NCI-H1930 (cell line): ENCODE data around the gene SRSF2.
"Not testable (repeated sequence)": the region's sequence is repeated elsewhere in the genome, so short reads cannot be mapped to it uniquely, and the experiment has no call there.

Source experiments
- DNase-seq, 2 experiments: peaks; one replicate each; lab custom pipeline; 2025; lab: John Stamatoyannopoulos, UW

The SRSF2 gene, protein sequence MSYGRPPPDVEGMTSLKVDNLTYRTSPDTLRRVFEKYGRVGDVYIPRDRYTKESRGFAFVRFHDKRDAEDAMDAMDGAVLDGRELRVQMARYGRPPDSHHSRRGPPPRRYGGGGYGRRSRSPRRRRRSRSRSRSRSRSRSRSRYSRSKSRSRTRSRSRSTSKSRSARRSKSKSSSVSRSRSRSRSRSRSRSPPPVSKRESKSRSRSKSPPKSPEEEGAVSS

DNA sequence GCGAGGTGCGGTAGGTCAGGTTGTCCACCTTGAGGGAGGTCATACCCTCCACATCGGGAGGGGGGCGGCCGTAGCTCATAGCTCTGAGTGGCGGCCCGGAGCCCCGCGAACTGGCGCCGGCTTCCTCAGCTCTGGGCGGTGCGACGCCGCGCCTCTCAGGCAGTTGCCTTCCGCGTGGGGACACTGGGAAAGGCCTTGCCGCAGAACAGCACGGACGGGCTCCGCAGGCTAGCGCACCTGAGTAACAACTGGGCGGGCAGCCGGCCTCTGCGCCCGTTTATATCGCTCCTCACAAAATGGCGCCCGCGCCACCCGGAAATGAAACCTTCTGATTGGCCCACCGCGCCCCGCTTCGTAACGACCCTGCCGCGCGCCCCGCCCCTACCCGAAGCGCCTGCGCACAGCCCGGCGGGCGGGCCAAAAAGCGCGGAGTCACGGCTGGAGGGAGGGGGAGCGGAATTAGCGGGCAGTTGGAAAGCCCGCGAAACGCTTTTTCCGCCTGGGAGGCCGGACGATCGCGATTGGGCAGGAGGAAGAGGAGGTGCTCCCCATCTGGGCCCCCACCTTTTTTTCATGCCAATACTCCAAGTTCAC is at the start of gene SRSF2:
TSS of gene SRSF2 (minus strand) at position 250 of the 594 bp plus-strand sequence. CDS start at position 79, 171 bp downstream.
- peak; percentile 98 to 99 for DNase-seq

DNA sequence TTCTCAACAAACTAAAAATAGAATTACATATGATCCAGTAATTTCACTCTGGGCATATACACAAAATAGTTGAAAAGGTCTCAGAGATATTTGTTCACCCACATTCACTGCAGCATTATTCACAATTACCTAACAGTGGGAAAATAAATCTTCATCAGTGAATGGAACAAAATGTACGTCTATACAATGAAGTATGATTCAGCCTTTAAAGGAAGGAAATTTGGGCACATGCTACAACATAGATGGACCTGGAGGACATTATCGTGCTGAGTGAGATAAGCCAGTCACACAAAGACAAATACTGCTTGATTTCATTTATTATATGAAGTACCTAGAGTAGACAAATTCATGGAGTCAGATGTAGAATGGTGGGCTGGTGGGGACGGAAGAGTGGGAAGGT is 47.8 kb upstream of the SRSF2 start:
- no peak for DNase-seq

DNA sequence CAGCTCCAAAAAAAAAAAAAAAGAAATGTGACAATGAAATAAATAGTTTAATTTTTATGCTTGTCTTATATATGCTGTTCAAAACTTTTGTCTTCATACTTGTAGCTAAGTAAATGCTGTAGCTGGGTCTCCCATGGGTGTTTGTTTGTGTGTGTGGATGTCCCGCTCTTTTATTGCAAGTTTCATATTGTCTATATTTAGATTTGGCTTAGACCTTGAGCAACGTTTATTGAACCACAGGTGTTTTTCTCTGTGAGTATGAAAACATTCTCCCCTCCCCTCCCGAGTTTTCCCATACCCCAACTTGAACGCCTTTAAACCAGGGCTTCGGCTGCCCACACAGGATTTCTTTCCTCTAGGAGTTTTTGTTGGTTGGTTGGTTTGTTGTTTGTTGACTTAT is 46.0 kb upstream of the SRSF2 start:
- DNase-seq = no peak

DNA sequence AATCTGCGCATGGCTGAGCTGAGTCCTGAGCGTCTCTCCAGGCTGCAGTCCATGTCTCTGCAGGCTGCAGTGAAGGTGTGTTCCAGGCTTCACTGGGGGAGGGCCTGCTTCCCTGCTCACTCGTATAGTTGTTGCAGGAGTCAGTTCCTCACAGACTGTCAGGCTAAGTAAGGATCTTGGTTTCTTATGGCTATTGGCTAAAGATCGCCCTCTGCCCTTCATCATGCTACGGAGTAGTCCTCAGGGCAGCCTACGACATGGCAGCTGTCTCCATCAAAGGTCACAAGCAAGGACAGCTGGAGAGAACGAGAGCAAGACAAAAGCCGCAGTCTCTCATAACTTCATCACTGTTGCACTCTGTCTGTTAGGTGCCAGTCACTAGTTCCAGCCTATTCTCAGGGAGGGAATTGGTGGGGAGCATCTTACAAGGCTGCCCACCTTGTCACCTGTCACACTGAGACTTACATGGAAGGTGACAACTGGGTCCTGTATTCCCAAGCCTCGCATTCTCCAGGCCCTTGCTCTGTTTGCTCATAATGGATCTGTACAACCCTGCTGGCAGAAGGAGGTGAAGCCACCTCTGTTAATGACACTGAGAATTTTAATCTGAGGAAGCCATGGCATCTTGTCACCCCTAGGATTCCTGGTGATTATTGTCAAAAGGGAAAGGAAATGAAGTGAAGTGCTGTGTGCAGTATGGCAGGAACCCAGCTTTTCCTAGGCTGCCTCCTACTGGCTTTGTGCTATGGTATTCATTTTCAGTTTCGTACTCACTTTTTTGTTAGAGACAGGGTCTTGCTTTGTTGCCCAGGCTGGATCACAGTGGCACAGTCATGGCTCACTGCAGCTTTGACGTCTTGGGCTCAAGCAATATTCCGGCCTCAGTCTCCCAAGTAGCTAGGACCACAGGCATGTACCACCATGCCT is 44.2 kb upstream of the SRSF2 start:
- no peak for DNase-seq

DNA sequence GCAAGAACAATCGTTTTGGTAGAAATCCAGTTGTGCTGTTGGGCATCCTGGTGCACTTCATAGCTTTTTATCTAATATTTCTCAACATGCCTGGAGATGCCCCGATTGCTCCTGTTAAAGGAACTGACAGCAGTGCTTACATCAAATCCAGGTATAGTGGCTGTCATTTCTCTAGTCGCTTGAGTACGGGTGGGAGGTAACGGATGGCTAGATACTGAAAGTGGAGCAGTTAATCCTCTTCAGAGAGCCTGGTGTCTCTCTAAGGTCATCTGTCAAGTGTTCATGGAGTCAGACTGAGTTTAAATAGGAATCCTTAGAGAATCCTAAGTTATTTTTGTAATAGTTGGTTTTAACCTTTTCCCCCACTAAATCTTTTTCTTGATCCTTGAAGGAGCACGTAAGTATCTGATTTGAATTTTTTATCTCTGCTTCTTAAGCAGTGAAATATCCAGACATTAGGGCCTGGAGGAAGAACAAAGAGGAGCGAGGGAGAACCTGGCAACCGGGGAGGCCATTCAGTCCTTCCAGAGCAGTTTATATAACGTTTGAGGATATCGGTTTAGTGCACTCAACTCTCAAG is 38.0 kb upstream of the SRSF2 start:
- no peak for DNase-seq

DNA sequence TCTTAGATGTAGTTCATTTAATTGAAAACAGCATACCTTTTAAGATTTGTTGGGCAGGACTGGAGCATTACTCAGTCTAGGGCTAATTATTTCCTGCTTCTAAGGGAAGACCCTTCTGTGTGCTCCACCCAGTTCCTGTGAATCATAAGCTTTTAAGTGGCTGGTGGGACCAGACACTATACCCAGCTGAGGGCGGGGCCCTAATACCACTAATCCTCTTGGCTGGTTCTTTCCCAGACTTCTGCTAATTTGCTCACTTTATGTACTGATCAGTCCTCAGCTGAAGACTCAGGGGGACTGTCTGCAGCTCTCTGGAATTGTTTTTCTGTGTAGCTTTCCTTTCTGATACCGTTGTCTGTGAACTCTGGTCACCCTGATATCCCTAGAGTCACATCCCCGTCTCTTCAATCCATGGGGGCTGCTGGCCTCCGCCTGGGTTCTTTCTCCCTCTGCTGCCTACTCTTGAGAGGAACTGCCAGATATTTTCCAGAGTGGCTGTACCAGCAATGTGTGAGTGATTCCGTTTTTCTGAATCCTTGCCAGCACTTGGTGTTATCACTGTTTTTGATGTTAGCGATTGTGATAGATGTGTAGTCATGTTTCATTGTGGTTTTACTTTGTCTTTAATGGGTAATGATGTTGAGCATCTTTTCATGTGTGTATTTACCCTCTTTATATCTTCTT is 35.9 kb upstream of the SRSF2 start:
- no peak for DNase-seq

DNA sequence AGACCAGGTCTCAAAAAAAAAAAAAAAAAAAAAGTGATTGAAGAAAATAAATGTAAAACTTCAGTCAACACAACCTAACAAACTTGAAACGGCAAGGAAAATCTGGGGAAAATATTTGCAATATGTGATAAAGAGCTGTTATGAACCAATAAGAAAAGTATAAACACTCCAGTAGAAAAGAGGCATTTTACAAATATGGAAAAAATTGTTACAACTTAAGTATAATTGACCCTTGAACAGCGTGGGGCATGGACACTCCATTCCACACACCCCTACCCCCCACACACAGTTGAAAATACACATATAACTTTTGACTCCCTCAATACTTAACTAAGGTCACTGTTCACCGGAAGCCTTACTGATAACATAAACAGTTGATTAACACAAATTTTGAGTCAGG is 21.4 kb upstream of the SRSF2 start:
- DNase-seq = no peak

DNA sequence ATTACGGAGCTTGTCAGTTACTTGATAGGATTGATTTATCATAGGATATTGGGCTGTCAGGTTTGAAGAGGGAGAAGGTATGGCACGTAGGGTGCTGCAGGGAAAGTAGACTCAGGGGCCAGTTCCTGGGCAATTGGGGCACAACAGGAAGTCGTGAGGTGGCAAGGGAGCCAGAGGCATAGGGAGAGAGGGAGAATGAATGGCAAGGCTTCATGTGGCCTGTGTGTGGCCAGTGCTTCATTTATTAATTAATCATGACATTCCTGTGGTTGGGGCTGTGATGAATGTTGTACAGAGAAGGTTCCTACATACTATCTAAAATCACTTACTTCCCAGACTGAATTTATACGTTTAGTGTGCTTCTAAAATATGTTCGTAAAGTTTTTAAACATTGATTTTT is 20.1 kb upstream of the SRSF2 start:
- no peak for DNase-seq

DNA sequence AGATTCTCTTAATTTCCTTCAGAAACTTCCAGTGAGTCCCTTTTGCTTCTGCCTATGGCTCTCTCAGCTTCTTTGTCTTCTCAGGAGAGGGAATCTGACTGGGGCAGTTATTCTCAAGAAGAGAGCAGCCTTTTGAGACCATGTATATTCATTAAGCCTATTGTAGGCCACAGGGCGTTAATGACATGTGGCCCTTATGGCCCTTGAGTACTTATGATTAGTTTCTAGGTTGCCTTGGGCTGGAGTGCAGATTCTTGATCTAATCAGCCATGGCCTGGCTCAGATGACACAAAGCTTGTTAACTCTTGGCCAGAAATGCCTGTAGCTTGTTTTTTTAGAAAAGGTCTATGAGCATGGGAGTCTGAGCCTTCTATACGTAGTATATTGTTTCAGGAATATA is 18.2 kb upstream of the SRSF2 start:
- DNase-seq = no peak

DNA sequence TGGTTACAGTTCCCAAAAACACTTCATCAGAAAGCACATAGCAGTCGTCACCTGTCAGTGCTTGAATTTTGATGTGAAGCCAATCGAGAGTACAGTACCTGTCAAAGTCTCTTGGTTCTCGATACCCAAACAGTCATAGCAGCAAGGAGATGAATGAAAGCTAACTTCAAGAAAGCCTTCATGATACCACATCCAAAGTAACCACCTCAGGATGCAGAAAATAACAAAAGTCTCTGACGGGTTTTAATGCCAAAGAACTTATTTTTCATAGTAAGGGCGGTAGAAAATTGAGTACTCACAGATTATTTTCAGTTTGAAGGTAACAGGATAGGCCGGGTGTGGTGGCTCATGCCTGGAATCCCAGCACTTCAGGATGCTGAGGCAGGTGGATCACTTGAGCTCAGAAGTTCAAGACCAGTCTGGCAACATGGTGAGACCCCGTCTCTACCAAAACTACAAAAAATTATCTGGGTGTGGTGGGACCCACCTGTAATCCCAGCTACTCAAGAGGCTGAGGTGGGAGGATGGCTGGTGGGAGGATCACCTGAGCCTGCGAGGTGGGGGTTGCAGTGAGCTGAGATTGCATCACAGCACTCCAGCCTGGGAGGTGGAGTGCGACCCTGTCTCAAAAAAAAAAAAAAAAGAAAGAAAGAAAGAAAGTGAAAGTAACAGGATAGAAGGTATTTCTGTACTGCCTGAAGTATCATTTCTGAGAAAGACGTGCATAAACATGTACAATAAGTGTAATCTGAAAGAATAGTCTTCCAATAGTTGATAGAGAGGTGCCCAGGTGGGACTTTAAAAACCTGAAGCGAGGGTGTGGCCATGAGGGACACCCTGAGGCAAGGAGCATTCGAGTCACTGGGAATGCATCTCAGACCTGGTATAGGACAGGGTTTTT is 16.2 kb upstream of the SRSF2 start:
- no peak for DNase-seq

DNA sequence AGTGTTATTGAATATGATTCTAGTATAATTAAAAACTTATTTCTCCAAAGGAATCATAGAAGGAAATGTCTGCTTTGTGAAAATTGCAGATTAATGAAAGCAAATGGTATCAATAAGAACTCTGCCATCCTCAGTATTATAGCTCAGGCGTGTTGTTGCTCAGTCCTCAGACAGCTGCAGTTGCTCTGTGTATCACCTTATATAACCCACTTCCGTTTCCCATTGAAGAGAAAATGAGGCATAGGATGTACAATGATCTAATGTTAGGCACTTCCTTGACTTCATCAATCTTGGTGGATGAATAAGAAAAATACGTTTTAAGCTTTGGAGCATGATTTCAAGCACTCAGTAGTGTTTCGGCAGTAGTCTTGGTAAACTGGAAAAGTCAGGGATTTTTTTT is 14.9 kb upstream of the SRSF2 start:
- DNase-seq = no peak

DNA sequence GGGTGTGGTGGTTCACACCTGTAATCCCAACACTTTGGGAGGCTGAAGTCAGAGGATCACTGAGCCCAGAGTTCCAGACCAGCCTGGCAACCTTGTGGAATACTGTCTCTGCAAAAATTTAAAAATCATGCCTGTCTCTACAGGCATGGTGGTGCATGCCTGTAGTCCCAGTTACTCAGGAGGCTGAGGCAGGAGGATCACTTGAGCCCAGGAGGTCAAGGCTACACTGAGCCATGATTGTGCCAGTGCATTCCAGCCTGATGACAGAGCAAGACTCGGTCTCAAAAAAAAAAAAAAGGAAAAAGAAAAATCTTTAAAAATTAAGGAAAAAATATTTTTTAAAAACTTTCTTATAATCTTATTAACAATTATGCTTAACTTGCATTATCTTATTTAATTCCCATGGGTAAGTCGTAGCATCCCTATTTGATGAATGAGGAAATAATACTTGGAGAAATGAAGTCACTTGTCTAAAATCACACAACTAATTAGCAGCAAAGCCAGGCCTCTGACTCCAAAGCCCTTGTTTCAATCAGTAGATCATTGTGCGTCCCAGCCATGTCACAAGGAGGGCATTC is 14.4 kb upstream of the SRSF2 start:
- no peak for DNase-seq

DNA sequence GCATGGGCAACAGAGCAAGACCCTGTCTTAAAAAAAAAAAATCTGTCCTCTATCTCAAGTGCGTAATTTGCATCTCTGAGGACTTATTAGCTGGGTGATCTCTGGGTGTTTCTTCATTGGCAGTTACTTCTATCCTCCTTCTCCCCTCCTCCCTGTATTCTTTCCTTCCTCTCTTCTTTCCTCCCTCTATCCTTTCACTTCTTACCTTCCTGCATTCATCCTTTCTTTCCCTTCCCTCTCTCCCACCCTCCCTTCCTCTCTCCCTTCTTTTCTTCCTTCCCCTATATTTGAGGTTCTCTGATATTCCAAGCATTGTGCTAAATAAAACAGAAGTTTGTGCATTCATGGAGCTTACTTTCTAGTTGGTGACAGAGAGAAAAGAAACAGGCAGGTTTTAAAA is 11.5 kb upstream of the SRSF2 start:
- no peak for DNase-seq

DNA sequence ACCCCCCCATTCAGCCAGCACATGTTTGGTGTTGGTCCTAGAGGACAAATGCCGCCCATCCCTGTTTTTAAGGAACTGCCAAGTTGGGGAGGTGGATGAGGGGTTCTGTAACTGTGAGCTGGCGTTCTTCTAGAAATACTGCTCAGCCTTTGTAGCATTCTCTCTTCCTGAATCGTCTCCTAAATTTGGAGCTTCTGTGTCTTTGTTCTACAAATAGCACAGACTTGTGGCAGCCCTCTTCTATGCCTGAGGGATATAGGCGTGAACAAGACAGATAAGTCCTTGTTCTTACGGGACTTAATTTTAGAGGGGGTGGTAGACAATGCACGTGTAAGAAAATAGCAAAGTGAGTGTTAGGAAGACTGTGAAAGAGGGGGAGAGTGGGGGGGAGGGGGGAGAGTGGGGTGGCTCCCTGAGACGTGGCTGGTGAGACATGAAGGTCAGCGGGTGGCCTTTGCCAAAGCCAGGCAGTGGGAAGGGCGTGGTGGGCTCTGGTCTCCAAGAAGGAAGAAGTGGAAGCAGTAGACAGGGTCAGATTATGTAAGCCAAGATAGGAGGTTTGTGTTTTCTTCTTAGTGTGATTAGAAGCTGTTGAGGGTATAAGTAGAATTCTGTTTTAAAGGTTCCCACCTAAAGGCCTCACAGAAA is 10.7 kb upstream of the SRSF2 start:
- no peak for DNase-seq

DNA sequence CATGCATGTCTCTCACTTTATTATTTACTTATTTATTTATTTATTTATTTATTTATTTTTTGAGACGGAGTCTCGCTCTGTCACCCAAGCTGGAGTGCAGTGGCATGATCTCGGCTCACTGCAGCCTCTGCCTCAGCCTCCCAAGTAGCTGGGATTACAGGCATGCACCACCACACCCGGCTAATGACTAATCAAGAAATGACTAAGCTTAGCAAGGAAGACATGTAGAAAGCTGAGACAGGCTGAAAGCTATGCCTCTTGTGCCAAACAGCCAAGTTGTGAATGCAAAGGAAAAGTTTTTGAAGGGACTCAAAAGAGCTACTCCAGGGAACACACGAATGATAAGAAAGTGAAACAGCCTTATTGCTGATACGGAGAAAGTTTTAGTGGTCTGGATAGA is 8.7 kb upstream of the SRSF2 start:
- not testable (repeated sequence) for DNase-seq

DNA sequence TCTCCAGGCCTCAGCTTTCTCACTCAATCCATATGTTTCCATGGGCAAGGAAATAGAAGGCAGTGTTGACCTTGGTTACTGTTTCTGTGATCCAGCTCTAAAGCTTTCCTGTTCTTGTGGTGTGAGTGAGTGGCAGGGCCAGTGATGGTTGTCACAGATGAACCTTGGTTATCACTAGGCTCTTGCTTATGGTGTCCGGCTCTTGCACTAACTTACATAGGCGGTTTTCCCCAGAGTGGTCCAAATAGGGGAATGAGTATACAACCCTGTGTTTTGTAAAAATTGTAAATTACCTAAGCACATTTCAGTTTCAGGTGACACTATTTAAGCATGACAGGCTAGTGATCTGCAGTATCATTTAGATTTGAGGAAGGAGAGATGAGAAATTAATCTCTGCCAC is 7.6 kb upstream of the SRSF2 start:
- no peak for DNase-seq

DNA sequence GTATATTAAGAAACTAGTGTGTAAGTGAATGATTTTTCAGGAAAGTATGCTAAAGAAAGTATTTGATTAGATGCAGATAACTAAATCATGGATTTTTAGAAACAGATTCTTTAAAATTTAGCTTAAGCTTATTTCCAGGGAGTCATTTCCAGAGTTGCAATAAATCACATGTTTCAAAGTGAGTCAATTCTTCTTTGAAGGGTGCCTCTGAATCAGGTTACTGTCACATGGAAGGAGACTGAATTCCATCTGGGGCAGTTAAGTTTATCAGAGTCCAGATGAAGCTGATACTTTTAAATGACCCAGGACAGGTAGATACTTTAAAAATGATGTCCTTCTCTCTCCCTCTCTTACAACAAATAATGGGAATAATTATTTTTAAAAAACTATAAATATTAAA is 5.8 kb upstream of the SRSF2 start:
- no peak for DNase-seq

DNA sequence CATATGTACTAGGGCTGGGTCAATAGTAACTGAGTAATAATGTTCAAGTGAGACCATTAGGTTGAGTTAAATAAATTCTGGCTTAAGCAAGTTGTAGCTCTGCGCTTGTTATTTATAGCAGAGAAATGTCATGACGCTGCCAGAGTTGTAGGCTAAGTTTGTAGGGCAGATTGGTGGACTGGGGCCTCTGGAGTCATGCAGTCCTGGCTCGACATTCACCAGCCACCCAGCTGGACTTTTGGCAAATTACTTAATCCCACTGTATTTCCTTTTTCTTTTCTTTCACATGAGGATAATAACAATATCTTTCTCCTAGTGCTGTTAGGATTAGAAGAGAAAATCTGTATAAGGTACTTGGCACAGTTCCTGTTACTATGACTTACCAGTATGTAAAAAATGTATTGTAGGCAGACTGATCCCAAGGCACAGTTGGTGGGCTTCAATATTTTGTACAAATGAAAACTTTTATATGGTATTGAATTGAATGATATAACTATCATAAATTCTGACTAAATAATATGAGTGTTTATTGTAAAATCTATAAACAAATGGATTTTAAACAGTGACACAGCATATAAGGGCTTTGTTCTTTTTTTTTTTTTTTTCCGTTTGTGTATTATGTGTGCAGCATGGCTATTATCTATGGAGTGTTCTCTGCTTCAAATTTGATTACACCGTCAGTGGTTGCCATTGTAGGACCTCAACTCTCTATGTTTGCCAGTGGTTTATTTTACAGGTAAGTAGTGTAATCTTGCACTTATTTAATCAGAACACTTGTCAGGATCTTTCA is 3.4 kb upstream of the SRSF2 start:
- DNase-seq = no peak

DNA sequence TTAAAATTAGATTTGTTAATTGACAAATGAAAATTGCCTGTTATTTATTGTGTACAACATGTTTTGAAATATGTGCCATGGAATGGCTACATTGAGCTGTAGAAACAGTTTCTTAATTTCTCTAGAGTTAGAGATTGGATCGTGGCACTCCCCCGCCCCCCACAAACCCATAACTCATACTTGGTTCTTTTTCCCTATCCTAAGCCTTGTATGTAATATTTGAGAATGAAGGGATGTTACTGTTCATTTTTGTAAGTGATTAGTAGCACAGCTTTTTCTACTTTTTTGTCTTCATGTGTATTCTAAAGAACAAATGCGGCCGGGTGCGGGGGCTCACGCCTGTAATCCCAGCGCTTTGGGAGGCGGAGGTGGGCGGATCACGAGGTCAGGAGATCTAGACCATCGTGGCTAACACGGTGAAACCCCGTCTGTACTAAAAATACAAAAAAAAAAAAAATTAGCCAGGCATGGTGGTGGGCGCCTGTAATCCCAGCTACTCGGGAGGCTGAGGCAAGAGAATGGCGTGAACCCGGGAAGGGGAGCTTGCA is 2.5 kb upstream of the SRSF2 start:
- not testable (repeated sequence) for DNase-seq
